Gastrocnemius medialis (tissue), 4 donors: Measurements from ENCODE around the gene TLK2.
"Not testable (repeated sequence)": the region's sequence is repeated elsewhere in the genome, so short reads cannot be mapped to it uniquely, and the experiment has no call there.

ENCODE experiments used
- POLR2A ChIP-seq, 2 donors: fragments of 450-650 bp; IDR thresholded peaks; one replicate each; pipeline ENCODE4 v1.6.1; 2017; ENCODE audit warnings: antibody characterized with exemption in 2 of 2, mild to moderate bottlenecking in 2 of 2, moderate library complexity in 2 of 2
- TF ChIP-seq, protein P1 (sequence below), 5 experiments: fragments of 450-650 bp in 3 of 5; fragments of 200-600 bp in 2 of 5; sonication (generic) in 2 of 5; IDR thresholded peaks in 4 of 5; conservative IDR thresholded peaks in 1 of 5; 1 replicate in 4 of 5; 2 replicates in 1 of 5; pipeline ENCODE4 v1.5.1; 2016 to 2019; ENCODE audit warnings: antibody characterized with exemption in 5 of 5, mild to moderate bottlenecking in 3 of 5, moderate library complexity in 3 of 5

GRCh38 chr17:62441181-62441580, 37.4 kb upstream of the TLK2 start:
- TF ChIP-seq POLR2A (IDR thresholded peaks at IDR 0.05): not testable (repeated sequence)
- TF ChIP-seq, protein P1, sequence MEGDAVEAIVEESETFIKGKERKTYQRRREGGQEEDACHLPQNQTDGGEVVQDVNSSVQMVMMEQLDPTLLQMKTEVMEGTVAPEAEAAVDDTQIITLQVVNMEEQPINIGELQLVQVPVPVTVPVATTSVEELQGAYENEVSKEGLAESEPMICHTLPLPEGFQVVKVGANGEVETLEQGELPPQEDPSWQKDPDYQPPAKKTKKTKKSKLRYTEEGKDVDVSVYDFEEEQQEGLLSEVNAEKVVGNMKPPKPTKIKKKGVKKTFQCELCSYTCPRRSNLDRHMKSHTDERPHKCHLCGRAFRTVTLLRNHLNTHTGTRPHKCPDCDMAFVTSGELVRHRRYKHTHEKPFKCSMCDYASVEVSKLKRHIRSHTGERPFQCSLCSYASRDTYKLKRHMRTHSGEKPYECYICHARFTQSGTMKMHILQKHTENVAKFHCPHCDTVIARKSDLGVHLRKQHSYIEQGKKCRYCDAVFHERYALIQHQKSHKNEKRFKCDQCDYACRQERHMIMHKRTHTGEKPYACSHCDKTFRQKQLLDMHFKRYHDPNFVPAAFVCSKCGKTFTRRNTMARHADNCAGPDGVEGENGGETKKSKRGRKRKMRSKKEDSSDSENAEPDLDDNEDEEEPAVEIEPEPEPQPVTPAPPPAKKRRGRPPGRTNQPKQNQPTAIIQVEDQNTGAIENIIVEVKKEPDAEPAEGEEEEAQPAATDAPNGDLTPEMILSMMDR (IDR thresholded peaks at IDR 0.05 in 4 of 5, conservative IDR thresholded peaks at IDR 0.05 in 1 of 5): not testable (repeated sequence)
